H1 (cell line): ENCODE measurements around the gene KLKB1. TPM values are rescaled to one million over a fixed set of nuclear protein-coding genes. Genes with fewer than 3 reads are reported as not detected.
A peak's percentile ranks its signal among the peaks of the same experiment; 100 is the strongest.

Source experiments
- CTCF ChIA-PET: fragments of 300-600 bp; sonication (Branson Sonifier 250); formaldehyde crosslinking; loops from one replicate; lab custom pipeline; 2021; ENCODE audit not compliant: partially characterized antibody; lab: Charles Lee
- POLR2A ChIA-PET: fragments of 300-600 bp; sonication (Branson Sonifier 250); formaldehyde crosslinking; loops from one replicate; lab custom pipeline; 2021; ENCODE audit warnings: inconsistent platforms; ENCODE audit not compliant: partially characterized antibody; lab: Charles Lee
- DNase-seq, 2 experiments: peaks; one replicate each; pipeline versions ENCODE4 v3.0.0 to v3.0.0-alpha.2; 2010 to 2022; ENCODE audit warnings: low spot score in 2 of 2, low read depth in 1 of 2, mixed read lengths in 1 of 2
- FAIRE-seq: peaks from 2 replicates; lab custom pipeline; 2011; peaks lifted over from hg19 to GRCh38; lab: Jason Lieb, UNC
- H2AFZ ChIP-seq: 2 replicates; pipeline ENCODE4 v1.8.1; 2012; ENCODE audit warnings: low read length, inconsistent platforms
- H2AK5ac ChIP-seq: 2 replicates; pipeline ENCODE4 v1.6.1; 2013; ENCODE audit warnings: low read depth, low read length
- H2BK120ac ChIP-seq: replicated peaks from 2 replicates; pipeline ENCODE3; 2013; ENCODE audit warnings: low read depth, low read length, inconsistent platforms
- H2BK12ac ChIP-seq: 2 replicates; pipeline ENCODE4 v1.6.1; 2013; ENCODE audit warnings: low read depth, low read length
- H2BK15ac ChIP-seq: 2 replicates; pipeline ENCODE4 v1.6.1; 2013; ENCODE audit warnings: low read length
- H2BK20ac ChIP-seq: 2 replicates; pipeline ENCODE4 v1.6.1; 2013; ENCODE audit warnings: low read length
- H2BK5ac ChIP-seq: 2 replicates; pipeline ENCODE4 v1.6.1; 2013; ENCODE audit warnings: low read depth, low read length
- H3K14ac ChIP-seq: 2 replicates; pipeline ENCODE4 v1.6.1; 2013; ENCODE audit warnings: inconsistent platforms; ENCODE audit not compliant: insufficient read length
- H3K18ac ChIP-seq: 2 replicates; pipeline ENCODE4 v1.6.1; 2013; ENCODE audit warnings: low read length; ENCODE audit errors: extremely low read depth
- H3K23ac ChIP-seq: 2 replicates; pipeline ENCODE4 v1.6.1; 2013; ENCODE audit warnings: inconsistent platforms; ENCODE audit not compliant: insufficient read length
- H3K23me2 ChIP-seq: 2 replicates; pipeline ENCODE4 v1.6.1; 2013; ENCODE audit warnings: low read depth, low read length
- H3K27ac ChIP-seq: 2 replicates; pipeline ENCODE4 v1.6.1; 2011; ENCODE audit warnings: low read depth, low read length, inconsistent platforms
- H3K27me3 ChIP-seq, 4 experiments: replicated peaks in 1 of 4; 1 replicate in 1 of 4; 2 replicates in 3 of 4; pipeline versions ENCODE4 v1.6.1 to v1.8.1; 2011 to 2013; ENCODE audit warnings: low read length in 3 of 4, mild to moderate bottlenecking in 3 of 4, inconsistent platforms in 2 of 4, mixed read lengths in 2 of 4, moderate library complexity in 1 of 4; ENCODE audit not compliant: control insufficient read depth in 3 of 4, insufficient read depth in 3 of 4; ENCODE audit errors: extremely low read depth in 1 of 4
- H3K36me3 ChIP-seq, 4 experiments: 2 replicates each; pipeline versions ENCODE4 v1.6.1 to v1.8.1; 2011 to 2013; ENCODE audit warnings: mild to moderate bottlenecking in 4 of 4, low read length in 3 of 4, moderate library complexity in 2 of 4, control low read depth in 1 of 4, inconsistent platforms in 1 of 4; ENCODE audit not compliant: insufficient read depth in 4 of 4, control insufficient read depth in 2 of 4
- H3K4ac ChIP-seq: replicated peaks from 2 replicates; pipeline ENCODE3; 2013; ENCODE audit warnings: low read length, low read depth, mixed read lengths, inconsistent platforms; ENCODE audit not compliant: insufficient read length
- H3K4me1 ChIP-seq, 4 experiments: replicated peaks in 1 of 4; 1 replicate in 1 of 4; 2 replicates in 3 of 4; pipeline versions ENCODE4 v1.6.1 to v1.8.1; 2011 to 2013; ENCODE audit warnings: low read length in 3 of 4, inconsistent platforms in 2 of 4, mixed read lengths in 1 of 4; ENCODE audit not compliant: insufficient read depth in 4 of 4, control insufficient read depth in 3 of 4
- H3K4me2 ChIP-seq, 2 experiments: 2 replicates each; pipeline versions ENCODE4 v1.6.1 to v1.8.1; 2011 to 2013; ENCODE audit warnings: low read depth in 2 of 2, low read length in 2 of 2, control low read depth in 1 of 2, inconsistent platforms in 1 of 2, mild to moderate bottlenecking in 1 of 2; ENCODE audit not compliant: insufficient read depth in 1 of 2
- H3K4me3 ChIP-seq, 4 experiments: fragments of 200-600, 300-600 bp in 1 of 4; sonication (generic), shearing (Covaris generic), sonication (Bioruptor Twin) in 1 of 4; 2 replicates each; pipeline versions ENCODE4 v1.5.1 to v1.8.1; 2011 to 2016; ENCODE audit warnings: low read length in 4 of 4, low read depth in 3 of 4, control low read depth in 2 of 4, inconsistent platforms in 2 of 4, mild to moderate bottlenecking in 2 of 4, mixed read lengths in 1 of 4, moderate library complexity in 1 of 4; ENCODE audit not compliant: insufficient read depth in 2 of 4; ENCODE audit errors: extremely low read depth in 1 of 4
- H3K56ac ChIP-seq: replicated peaks from 2 replicates; pipeline ENCODE3; 2013; ENCODE audit warnings: low read depth, mild to moderate bottlenecking, mixed read lengths, low read length, inconsistent platforms; ENCODE audit not compliant: insufficient read length
- H3K79me1 ChIP-seq: 2 replicates; pipeline ENCODE4 v1.6.1; 2013; ENCODE audit warnings: low read depth, low read length, control low read depth
- H3K79me2 ChIP-seq, 2 experiments: 2 replicates each; pipeline versions ENCODE4 v1.6.1 to v1.8.1; 2012 to 2013; ENCODE audit warnings: low read length in 2 of 2, mild to moderate bottlenecking in 2 of 2, inconsistent platforms in 1 of 2; ENCODE audit not compliant: insufficient read depth in 2 of 2, control insufficient read depth in 1 of 2
- H3K9ac ChIP-seq, 4 experiments: replicated peaks in 1 of 4; 1 replicate in 1 of 4; 2 replicates in 3 of 4; pipeline versions ENCODE4 v1.6.1 to v1.8.1; 2011 to 2013; ENCODE audit warnings: low read depth in 3 of 4, low read length in 3 of 4, control low read depth in 2 of 4, mild to moderate bottlenecking in 2 of 4, moderate library complexity in 2 of 4, inconsistent platforms in 1 of 4; ENCODE audit errors: extremely low read depth in 1 of 4
- H3K9me3 ChIP-seq, 2 experiments: 2 replicates each; pipeline versions ENCODE4 v1.6.1 to v1.8.1; 2012 to 2013; ENCODE audit warnings: mild to moderate bottlenecking in 2 of 2, moderate library complexity in 2 of 2, control low read depth in 1 of 2, inconsistent platforms in 1 of 2, low read depth in 1 of 2, low read length in 1 of 2, mixed read lengths in 1 of 2; ENCODE audit not compliant: insufficient read depth in 2 of 2
- H4K20me1 ChIP-seq, 2 experiments: replicated peaks in 1 of 2; 2 replicates each; pipeline versions ENCODE3 to v1.8.1; 2011 to 2013; ENCODE audit warnings: inconsistent platforms in 2 of 2, low read length in 2 of 2, mild to moderate bottlenecking in 1 of 2; ENCODE audit not compliant: insufficient read depth in 2 of 2, control insufficient read depth in 1 of 2
- H4K5ac ChIP-seq: 2 replicates; pipeline ENCODE4 v1.6.1; 2013; ENCODE audit warnings: low read length, low read depth, mixed read lengths, inconsistent platforms; ENCODE audit not compliant: insufficient read length
- H4K8ac ChIP-seq: 2 replicates; pipeline ENCODE4 v1.8.0; 2013; ENCODE audit warnings: mild to moderate bottlenecking, moderate library complexity, low read length, inconsistent platforms; ENCODE audit not compliant: insufficient read depth; ENCODE audit errors: extremely low read depth
- H4K91ac ChIP-seq: replicated peaks from 2 replicates; pipeline ENCODE3; 2013; ENCODE audit warnings: low read length, mixed read lengths, inconsistent platforms; ENCODE audit not compliant: insufficient read length
- WGBS, 2 experiments: shearing (Covaris generic) in 1 of 2; methylation state at CpG; one replicate each; pipeline versions ENCODE4 v1.1.6 to v1.1.7; 2013 to 2015; ENCODE audit warnings: low lambda C conversion rate in 2 of 2, mixed read lengths in 2 of 2, inconsistent platforms in 1 of 2, low coverage in 1 of 2, missing lambda C conversion rate in 1 of 2; ENCODE audit not compliant: insufficient replicate concordance in 2 of 2, insufficient coverage in 1 of 2, insufficient read length in 1 of 2; ENCODE audit errors: extremely low coverage in 1 of 2, missing lambda C conversion rate in 1 of 2; 5-methylcytosine and 5-hydroxymethylcytosine counted together
- polyA plus RNA-seq, 7 experiments: library from polyadenylated mRNA; depleted of rRNA in 3 of 7; stranded (reverse) in 5 of 7; unstranded in 2 of 7; fragments of >200 nt in 5 of 7; fragments of 200-250 nt in 2 of 7; gene quantifications; 1 replicate in 5 of 7; 2 replicates in 1 of 7; 4 replicates in 1 of 7; pipeline versions ENCODE4 v1.2.1 to v1.2.3, GENCODE V29; 2011 to 2013; ENCODE audit warnings: missing spikeins in 2 of 7, mixed read lengths in 2 of 7
- total RNA-seq: library from RNA; stranded (reverse); fragmentation: NEBNext Ultra II Directional; extraction: Animal tissue kit (Norgen Biotek cat#: 25700); gene quantifications from 2 replicates; pipeline ENCODE4 v1.2.1, GENCODE V29; 2021

The KLKB1 gene
- total and polyA plus RNA-seq, 2 of the 8 experiments (the other 6 are each of a cell fraction or from before 2014, with no cell fraction given): 12.0 to 20.9 TPM

GRCh38 chr4:186298031-186298647 is 70.8 kb downstream of the KLKB1 start:
- Histone ChIP-seq H4K8ac (peak overlapping the region; percentile 76; the same call in 1 of the 2 replicates), H3K4ac (peak overlapping the region; percentile 88), H3K23ac (peak overlapping the region; percentile 86), H2BK120ac (peak overlapping the region; percentile 13), H2AK5ac (peak overlapping the region; percentile 98), H2AFZ (peak overlapping the region; percentile 47; the same call in 1 of the 2 replicates), H3K9me3 (no peaks in the 10 kb centered on the region), H4K5ac (no peak overlapping the region), H3K79me2 (no peaks in the 10 kb centered on the region), H4K91ac (peak overlapping the region; percentile 52), H3K14ac (no peak overlapping the region), H3K9ac (no peak overlapping the region), H3K23me2 (peaks cover 6% of the 10 kb centered on the region), H3K27me3 (peaks cover 0 to 5% (median 2%) of the 10 kb centered on the region in 4 experiments; a peak in 3 of 7 replicates), H3K27ac (no peak overlapping the region), H4K20me1 (peaks cover 0 to 4% of the 10 kb centered on the region in 2 experiments), H2BK12ac (peak overlapping the region; percentile 43; the same call in 1 of the 2 replicates), H2BK15ac (peak overlapping the region; percentile 66; the same call in 1 of the 2 replicates), H3K36me3 (no peaks in the 10 kb centered on the region), H3K4me1 (peaks cover 0 to 7% (median 0%) of the 10 kb centered on the region in 4 experiments; a peak in 3 of 7 replicates), H2BK5ac (no peak overlapping the region), H2BK20ac (peak overlapping the region; percentile 2; the same call in 1 of the 2 replicates), H3K4me2 (peak overlapping the region; percentile 68 to 97), H3K18ac (peak overlapping the region; percentile 84), H3K4me3 (peak overlapping the region; percentile 27 to 52 (median 34); a peak in 7 of 8 replicates), H3K79me1 (no peaks in the 10 kb centered on the region), H3K56ac (no peak overlapping the region)
- no peak for FAIRE-seq
- peak in 1 of 2 experiments; percentile 63 for DNase-seq
- POLR2A ChIA-PET: interaction anchor here (1.0 to 1.9 kb wide), 3 partner anchors 121 to 390 kb away, joined by 3 to 5 read pairs (median 3); partner anchors contain the start of gene MTNR1A
- CTCF ChIA-PET: interaction anchor here (0.5 to 6.3 kb wide), 21 partner anchors 9 to 289 kb away, joined by 3 to 32 read pairs (median 5); partner anchors contain the start of gene MTNR1A
- 59% methylated on average over 27 of the region's 39 CpGs; no CpG with 5 or more reads in 1 of the 2 experiments for WGBS, 2 experiments
